ENCODE results near the gene ZDHHC11B.
"Not testable (repeated sequence)": the region's sequence is repeated elsewhere in the genome, so short reads cannot be mapped to it uniquely, and the experiment has no call there.

The ZDHHC11B gene

GRCh38 chr5:715636-716035, 68.9 kb downstream of the ZDHHC11B start:
- not testable (repeated sequence) for DNase-seq (ENCODE audit: low spot score)

- not testable (repeated sequence) for DNase-seq (ENCODE audit: low spot score)
Measured at GRCh38 chr5:714215-715118, 70.1 kb downstream of the ZDHHC11B start.

- DNase-seq (ENCODE audit: low spot score): not testable (repeated sequence)
Measured at GRCh38 chr5:713686-714085, 70.8 kb downstream of the ZDHHC11B start.

DNA sequence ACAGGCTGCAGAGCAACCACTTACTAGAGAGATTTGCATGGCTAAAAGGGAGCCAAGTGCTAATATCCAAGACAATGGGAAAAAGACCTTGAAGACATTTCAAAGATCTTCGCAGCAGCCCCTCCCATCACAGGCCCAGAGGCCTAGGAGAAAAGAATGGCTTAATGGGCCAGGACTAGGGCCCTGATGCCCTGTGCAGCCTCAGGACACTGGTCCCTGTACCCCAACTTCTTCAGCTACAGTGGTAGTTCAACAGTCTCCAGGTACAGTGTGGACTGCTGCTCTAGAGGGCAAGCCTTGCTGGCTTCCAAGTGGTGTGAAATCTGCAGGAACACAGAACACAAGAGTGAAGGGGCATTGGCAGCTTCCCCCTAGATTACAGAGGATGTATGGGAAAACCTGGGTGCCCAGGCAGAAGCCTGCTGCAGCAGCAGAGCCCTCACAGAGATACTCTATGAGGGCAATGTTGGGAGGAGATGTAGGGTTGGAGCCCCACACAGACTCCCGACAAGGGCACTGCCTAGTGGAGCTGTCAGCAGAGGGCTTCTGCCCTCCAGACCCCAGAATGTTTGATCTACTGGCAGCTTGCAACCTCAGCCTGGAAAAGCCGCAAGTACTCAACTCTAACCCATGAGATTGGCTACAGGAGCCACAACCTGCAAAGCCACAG, 75.5 kb downstream of the ZDHHC11B start:
- DNase-seq (ENCODE audit: low spot score): not testable (repeated sequence)

GRCh38 chr5:708374-708773, 76.2 kb downstream of the ZDHHC11B start:
- DNase-seq (ENCODE audit: low spot score): not testable (repeated sequence)

- not testable (repeated sequence) for DNase-seq (ENCODE audit: low spot score)
Measured at GRCh38 chr5:706127-706526, 78.4 kb downstream of the ZDHHC11B start.

DNA sequence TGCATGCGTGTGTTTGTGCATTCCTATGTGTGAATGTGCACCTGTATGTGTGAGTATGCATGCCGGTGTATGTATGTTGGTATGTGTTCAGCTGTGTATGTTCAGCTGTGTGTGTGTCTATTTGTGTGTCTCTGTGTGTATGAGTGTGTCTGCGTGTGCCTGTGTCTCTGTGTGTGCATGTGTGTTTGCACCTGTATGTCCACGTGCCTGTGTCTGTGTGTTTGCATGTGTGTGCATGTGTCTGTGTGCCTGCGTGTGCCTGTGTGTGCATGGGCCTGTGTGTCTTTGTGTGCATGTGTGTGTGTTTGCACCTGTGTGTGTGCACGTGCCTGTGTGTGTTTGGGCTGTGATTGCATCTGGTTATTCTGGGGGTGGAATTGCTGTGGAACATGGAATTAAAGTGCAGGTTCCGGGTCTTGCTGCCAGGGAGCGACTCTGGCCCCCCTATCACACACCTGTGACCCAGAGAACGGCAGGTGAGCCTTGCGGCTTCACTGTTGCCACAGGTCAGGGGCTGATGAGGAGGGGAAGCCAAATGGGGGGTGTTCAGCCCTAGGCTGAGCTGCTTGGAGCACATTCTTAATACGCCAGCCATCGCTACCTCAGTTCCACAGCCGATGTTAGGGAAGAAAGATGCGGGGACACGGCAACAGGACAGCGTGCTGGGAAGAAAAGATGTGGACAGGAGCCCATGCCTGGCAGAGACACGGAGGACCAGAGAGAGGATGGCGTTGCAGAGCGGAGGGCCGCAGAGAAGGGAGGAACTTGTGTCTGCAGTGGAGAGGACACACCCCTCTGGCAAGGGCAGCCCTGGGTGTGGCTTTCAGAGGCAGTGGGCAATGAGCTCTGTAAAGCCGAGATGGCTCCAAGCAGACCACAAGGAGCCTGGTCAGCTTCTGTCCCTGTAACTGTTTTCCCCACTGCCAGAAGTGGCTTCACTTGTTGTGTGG, 87.5 kb downstream of the ZDHHC11B start:
- not testable (repeated sequence) for DNase-seq (ENCODE audit: low spot score)

DNA sequence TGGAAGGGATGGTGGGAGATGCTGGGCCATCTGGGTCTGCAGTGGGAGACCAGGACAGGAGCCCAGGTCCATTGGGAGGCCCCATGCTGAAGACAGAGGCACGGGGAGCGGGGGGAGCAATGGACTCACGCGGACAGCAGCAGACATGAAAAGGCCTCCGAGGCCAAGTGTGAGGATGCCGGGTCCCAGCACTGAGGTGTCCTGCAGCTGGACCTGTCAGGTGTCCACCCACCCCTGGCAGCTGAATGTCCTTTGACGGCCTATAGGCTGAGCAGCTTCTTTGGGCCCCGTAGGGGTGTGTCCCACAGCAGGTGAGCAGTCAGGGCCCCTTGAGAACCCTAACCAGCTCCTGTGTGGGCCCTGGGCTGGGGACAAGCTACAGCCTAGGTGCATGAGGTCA, 88.3 kb downstream of the ZDHHC11B start:
- not testable (repeated sequence) for DNase-seq (ENCODE audit: low spot score)

GRCh38 chr5:695475-695874, 89.1 kb downstream of the ZDHHC11B start:
- not testable (repeated sequence) for DNase-seq (ENCODE audit: low spot score)

DNA sequence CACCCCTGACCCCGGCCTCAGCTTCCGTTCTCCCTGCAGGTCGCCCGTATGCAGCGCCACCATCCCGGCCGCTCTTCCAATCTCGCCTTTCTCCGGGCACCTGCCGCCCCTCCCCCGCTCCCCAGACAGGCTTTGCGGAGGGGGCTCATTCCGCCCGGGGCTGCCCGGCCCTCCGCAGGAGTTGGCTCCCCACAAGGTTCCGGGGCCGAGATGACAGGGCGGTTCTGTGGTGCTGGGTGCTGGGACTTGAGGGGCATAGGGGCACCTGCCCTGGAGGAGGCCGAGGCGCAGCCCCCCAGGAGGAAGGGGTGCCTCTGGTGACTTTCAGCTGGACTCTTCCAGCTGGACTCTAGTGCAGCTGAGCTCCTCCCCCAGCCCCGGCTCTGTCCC, 90.5 kb downstream of the ZDHHC11B start:
- not testable (repeated sequence) for DNase-seq (ENCODE audit: low spot score)

DNA sequence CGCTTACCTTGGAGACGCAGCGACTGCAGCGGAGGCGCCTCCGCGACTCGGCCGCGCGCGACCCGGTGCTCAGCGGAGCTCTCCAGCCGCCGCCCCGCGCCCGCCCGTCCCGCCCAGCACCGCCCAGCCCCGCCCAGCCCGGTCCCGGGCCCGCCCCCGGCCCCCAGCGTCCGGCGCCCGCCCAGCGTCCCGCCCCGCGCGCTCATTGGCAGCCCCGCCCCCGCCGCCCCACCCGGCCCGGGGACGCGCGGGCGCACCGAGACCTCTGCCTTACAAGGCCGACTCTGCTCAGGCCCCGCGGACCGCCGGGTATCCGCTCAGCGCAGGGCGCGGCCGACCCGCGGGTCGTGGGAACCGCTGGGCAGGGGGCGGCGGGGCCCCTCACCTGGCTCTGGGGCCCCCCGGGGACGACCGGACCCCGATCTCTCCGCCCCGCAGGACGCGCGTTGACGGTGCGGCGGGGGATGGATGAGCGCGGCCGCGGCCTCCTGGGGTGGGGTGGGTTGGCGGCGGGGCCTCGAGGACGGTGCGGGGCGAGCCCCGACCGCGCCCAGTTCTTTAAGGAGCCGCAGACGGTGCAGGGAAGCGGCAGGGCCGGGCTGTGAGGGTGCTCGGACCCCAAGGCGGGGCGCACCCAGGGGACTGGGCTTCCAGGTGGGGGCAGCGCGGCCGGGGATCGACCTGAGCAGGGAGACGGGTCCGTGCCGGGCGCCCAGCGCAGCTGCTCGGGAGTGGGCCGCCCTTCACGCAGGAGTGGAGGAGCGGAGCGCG, 91.1 kb downstream of the ZDHHC11B start, which contains the start of gene TPPP:
Gene TPPP (minus strand): TSS at position 82 of the 771 bp plus-strand sequence. CDS start 15,292 bp downstream, outside the sequence.
- peak; percentile 93 for DNase-seq (ENCODE audit: low spot score)

DNA sequence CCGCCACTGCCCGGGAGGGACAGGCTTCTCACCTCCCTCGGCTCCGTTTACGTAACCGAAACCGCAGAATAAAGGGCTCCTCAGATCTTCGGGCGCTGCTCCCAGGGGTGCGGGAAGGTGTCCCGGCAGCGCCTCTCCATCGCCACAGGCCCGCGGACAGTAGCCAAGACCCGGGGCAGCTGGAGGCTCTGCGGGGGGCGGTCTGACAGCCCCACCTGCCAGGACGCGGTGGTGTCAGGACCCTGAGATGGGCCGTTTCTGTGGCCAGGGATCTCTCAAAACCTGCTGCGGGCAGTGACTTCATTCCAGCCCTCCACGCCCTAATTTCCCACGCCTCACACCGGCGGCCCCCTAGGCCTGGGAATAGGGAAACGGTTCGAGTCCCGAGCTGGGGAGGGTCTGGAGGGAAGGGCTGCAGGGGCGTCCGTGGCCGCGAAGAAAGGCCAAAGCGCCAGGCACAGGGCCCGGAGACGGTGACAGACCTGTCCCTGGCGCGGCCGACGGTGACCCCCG, 91.9 kb downstream of the ZDHHC11B start:
- peak; percentile 3 for DNase-seq (ENCODE audit: low spot score)

DNA sequence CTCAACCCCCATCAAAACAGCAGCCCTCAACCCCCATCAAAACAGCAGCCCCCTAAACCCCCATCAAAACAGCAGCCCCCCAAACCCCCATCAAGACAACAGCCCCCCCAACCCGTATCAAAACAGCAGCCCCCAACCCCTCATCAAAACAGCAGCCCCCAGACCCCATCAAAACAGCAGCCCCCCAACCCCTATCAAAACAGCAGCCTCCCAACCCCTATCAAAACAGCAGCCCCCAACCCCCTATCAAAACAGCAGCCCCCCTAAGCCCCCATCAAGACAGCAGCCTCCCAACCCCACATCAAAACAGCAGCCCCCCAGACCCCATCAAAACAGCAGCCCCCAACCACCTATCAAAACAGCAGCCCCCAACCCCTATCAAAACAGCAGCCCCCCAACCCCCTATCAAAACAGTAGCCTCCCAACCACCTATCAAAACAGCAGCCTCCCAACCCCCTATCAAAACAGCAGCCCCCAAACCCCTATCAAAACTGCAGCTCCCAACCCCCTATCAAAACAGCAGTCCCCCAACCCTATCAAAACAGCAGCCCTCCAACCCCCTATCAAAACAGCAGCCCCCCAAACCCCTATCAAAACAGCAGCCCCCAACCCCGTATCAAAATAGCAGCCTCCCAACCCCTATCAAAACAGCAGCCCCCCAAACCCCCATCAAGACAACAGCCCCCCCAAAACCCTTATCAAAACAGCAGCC, 92.6 kb downstream of the ZDHHC11B start:
- no peak for DNase-seq (ENCODE audit: low spot score)

GRCh38 chr5:691049-691448, 93.5 kb downstream of the ZDHHC11B start:
- DNase-seq (ENCODE audit: low spot score): not testable (repeated sequence)

- DNase-seq (ENCODE audit: low spot score): not testable (repeated sequence)
Measured at GRCh38 chr5:690293-690692, 94.2 kb downstream of the ZDHHC11B start.

DNA sequence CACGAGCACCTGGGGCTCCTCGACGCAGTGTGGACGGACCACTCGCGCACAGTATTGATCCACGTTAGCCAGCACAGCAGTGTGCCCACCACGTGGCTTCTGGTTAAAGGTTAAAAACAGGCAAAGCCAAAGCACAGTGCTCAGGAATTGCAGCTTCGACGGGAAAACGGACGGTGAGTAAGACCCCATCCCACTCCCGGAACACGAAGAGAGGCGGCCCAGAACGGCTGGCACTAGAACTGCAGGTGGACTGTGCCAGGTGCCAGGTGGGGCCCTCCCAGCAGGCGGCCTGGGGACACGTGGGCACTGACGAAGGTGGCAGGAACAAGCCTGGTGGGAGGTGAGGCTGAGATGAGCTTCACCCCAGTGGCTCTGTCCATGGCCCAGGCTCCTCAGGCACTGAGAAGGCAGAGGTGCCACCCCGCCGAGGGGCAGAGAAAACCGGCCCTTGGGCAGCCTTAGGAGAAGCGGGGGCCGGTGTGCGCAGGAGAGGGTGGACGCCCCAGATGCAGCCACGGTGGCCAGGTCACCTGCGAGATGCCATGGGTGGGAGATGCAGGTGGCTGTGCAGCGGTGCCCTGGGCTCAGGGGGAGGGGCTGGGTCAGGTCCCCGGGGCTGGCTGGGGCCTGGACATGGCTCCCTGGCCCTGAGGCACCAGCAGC, 96.0 kb downstream of the ZDHHC11B start:
- not testable (repeated sequence) for DNase-seq (ENCODE audit: low spot score)

GRCh38 chr5:686936-687335, 97.6 kb downstream of the ZDHHC11B start:
- DNase-seq (ENCODE audit: low spot score): not testable (repeated sequence)

- not testable (repeated sequence) for DNase-seq (ENCODE audit: low spot score)
Measured at GRCh38 chr5:686172-686523, 98.4 kb downstream of the ZDHHC11B start.
